Transverse colon (tissue), 4 donors: ENCODE results near the gene REG3G.
A peak's percentile ranks its signal among the peaks of the same experiment; 100 is the strongest.

Source experiments
- EP300 ChIP-seq: sonication (generic); formaldehyde crosslinking; IDR thresholded peaks from one replicate; pipeline ENCODE4 v1.6.1; 2017; ENCODE audit warnings: antibody characterized with exemption, low read depth
- POLR2A ChIP-seq: fragments of 450-650 bp; IDR thresholded peaks from one replicate; pipeline ENCODE4 v1.6.1; 2016; ENCODE audit warnings: antibody characterized with exemption, mild to moderate bottlenecking, moderate library complexity
- POLR2AphosphoS5 ChIP-seq, 3 donors: sonication (generic); formaldehyde crosslinking; IDR thresholded peaks; one replicate each; pipeline ENCODE4 v1.6.1; 2016; ENCODE audit warnings: antibody characterized with exemption in 3 of 3
- TF ChIP-seq, protein P1 (sequence below), 5 experiments: fragments of 200-600 bp in 3 of 5; fragments of 450-650 bp in 2 of 5; sonication (generic) in 3 of 5; IDR thresholded peaks; 1 replicate in 2 of 5; 2 replicates in 3 of 5; pipeline ENCODE4 v1.5.1; 2016 to 2017; ENCODE audit warnings: antibody characterized with exemption in 5 of 5, inconsistent platforms in 3 of 5, mild to moderate bottlenecking in 2 of 5, moderate library complexity in 1 of 5

DNA sequence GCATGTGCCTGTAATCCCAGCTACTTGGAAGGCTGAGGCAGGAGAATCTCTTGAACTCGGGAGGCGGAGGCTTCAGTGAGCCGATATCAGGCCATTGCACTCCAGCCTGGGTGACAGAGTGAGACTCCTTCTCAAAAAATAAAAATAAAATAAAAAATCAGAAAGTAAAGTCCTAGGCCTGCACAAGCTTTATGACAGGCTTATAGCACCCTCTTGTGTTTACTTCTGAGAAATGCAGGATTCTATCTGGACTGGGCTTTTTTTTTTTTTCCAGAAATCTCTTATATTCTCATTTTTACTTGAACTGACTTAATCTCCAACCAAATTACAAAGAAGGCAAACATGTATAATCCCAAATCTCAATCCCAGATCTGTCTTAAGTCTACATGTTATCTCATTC, 26.1 kb upstream of the REG3G start:
- TF ChIP-seq, protein P1, sequence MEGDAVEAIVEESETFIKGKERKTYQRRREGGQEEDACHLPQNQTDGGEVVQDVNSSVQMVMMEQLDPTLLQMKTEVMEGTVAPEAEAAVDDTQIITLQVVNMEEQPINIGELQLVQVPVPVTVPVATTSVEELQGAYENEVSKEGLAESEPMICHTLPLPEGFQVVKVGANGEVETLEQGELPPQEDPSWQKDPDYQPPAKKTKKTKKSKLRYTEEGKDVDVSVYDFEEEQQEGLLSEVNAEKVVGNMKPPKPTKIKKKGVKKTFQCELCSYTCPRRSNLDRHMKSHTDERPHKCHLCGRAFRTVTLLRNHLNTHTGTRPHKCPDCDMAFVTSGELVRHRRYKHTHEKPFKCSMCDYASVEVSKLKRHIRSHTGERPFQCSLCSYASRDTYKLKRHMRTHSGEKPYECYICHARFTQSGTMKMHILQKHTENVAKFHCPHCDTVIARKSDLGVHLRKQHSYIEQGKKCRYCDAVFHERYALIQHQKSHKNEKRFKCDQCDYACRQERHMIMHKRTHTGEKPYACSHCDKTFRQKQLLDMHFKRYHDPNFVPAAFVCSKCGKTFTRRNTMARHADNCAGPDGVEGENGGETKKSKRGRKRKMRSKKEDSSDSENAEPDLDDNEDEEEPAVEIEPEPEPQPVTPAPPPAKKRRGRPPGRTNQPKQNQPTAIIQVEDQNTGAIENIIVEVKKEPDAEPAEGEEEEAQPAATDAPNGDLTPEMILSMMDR (IDR thresholded peaks at IDR 0.05), result peak in 4 of 5 experiments; percentile 14 to 35 (median 18)
- TF ChIP-seq POLR2AphosphoS5 (IDR thresholded peaks at IDR 0.05) (no peak), POLR2A (no peak), EP300 (no peak)
